Lower lobe of right lung (tissue), 2 donors: Measurements from ENCODE around the gene LASP1. TPM values are rescaled to one million over a fixed set of nuclear protein-coding genes. Genes with fewer than 3 reads are reported as not detected.

ENCODE experiments used
- ATAC-seq, 2 donors: fragments of 200-7000 bp; cut with Tn5 transposase; one replicate each; pipeline ENCODE4 v1.9.1; 2020 to 2022; ENCODE audit warnings: mild to moderate bottlenecking in 2 of 2, moderate library complexity in 2 of 2
- DNase-seq: peaks from one replicate; pipeline ENCODE4 v3.0.0-alpha.2; 2020
- H3K27ac ChIP-seq: fragments of 200-600 bp; one replicate; pipeline ENCODE4 v1.8.0; 2022
- H3K27me3 ChIP-seq: fragments of 200-600 bp; one replicate; pipeline ENCODE4 v1.8.0; 2022; ENCODE audit warnings: low read depth
- H3K36me3 ChIP-seq: fragments of 200-600 bp; one replicate; pipeline ENCODE4 v1.8.0; 2022; ENCODE audit warnings: mild to moderate bottlenecking
- H3K4me1 ChIP-seq: fragments of 200-600 bp; one replicate; pipeline ENCODE4 v1.8.0; 2022
- H3K4me3 ChIP-seq: fragments of 200-600 bp; one replicate; pipeline ENCODE4 v1.8.0; 2022; ENCODE audit warnings: mild to moderate bottlenecking
- H3K9me3 ChIP-seq: fragments of 200-600 bp; one replicate; pipeline ENCODE4 v1.8.0; 2022
- CTCF ChIP-seq: fragments of 200-600 bp; IDR thresholded peaks from one replicate; pipeline ENCODE4 v1.8.0; 2022; ENCODE audit warnings: antibody characterized with exemption, mild to moderate bottlenecking
- intact Hi-C: fragments of 100-400 bp; cut with DNase I; formaldehyde crosslinking; loops from one replicate; pipeline ENCODE4 v1.11.0; 2022
- total RNA-seq: library from RNA; stranded (reverse); fragmentation: NEBNext Ultra II Directional; extraction: Animal tissue kit (Norgen Biotek cat#: 25700); gene quantifications from one replicate; pipeline ENCODE4 v1.2.1, GENCODE V29; 2021
- donor health status: DM: no; HTN: yes; CAD: no; lungs with severe emphysema.

LASP1 gene
- total RNA-seq, 1 donor from 2014 or later: 158 TPM

- H3K27ac ChIP-seq: no peak overlapping the region
- H3K4me1 ChIP-seq: peaks cover 30% of the 10 kb centered on the region
- peaks cover 78% of the 10 kb centered on the region for H3K36me3 ChIP-seq
Observed at GRCh38 chr17:38916771-38917170, 46.9 kb downstream of the LASP1 start.

GRCh38 chr17:38917259-38917658, 47.4 kb downstream of the LASP1 start:
- DNase-seq: no peak

More at GRCh38 chr17:38916771-38917170, 46.9 kb downstream of the LASP1 start:
- DNase-seq (no peak), ATAC-seq (no peak)
- no peaks in the 10 kb centered on the region for H3K9me3 ChIP-seq
- no peaks in the 10 kb centered on the region for H3K27me3 ChIP-seq
- no peak overlapping the region for H3K4me3 ChIP-seq
- TF ChIP-seq CTCF: no peak
- intact Hi-C loops: no loop called here

GRCh38 chr17:38918129-38918913, 48.5 kb downstream of the LASP1 start:
- Histone ChIP-seq H3K36me3 (peaks cover 74% of the 10 kb centered on the region), H3K27ac (no peak overlapping the region), H3K9me3 (no peaks in the 10 kb centered on the region), H3K27me3 (no peaks in the 10 kb centered on the region), H3K4me1 (peaks cover 30% of the 10 kb centered on the region), H3K4me3 (no peak overlapping the region)
- no peak for ATAC-seq
- intact Hi-C loops: no loop called here
- no peak for TF ChIP-seq CTCF
- no peak for DNase-seq

More at GRCh38 chr17:38917259-38917658, 47.4 kb downstream of the LASP1 start:
- no peak overlapping the region for H3K4me3 ChIP-seq
- peaks cover 30% of the 10 kb centered on the region for H3K4me1 ChIP-seq
- no peak for TF ChIP-seq CTCF
- H3K36me3 ChIP-seq: peaks cover 78% of the 10 kb centered on the region
- no peak overlapping the region for H3K27ac ChIP-seq
- H3K9me3 ChIP-seq: no peaks in the 10 kb centered on the region
- ATAC-seq: no peak
- no peaks in the 10 kb centered on the region for H3K27me3 ChIP-seq
- intact Hi-C loops: no loop called here

GRCh38 chr17:38918916-38919315, 49.1 kb downstream of the LASP1 start:
- Histone ChIP-seq H3K4me1 (peaks cover 33% of the 10 kb centered on the region), H3K27me3 (no peaks in the 10 kb centered on the region), H3K27ac (no peak overlapping the region), H3K36me3 (peaks cover 68% of the 10 kb centered on the region), H3K9me3 (no peaks in the 10 kb centered on the region), H3K4me3 (no peak overlapping the region)
- no peak for TF ChIP-seq CTCF
- ATAC-seq (no peak), DNase-seq (no peak)
- intact Hi-C loops: no loop called here

GRCh38 chr17:38919316-38920078, 49.6 kb downstream of the LASP1 start:
- Histone ChIP-seq H3K4me1 (peaks cover 30% of the 10 kb centered on the region), H3K9me3 (no peaks in the 10 kb centered on the region), H3K27me3 (no peaks in the 10 kb centered on the region), H3K4me3 (no peak overlapping the region), H3K27ac (no peak overlapping the region), H3K36me3 (peaks cover 62% of the 10 kb centered on the region)
- intact Hi-C loops: no loop called here
- ATAC-seq (no peak), DNase-seq (no peak)
- TF ChIP-seq CTCF: no peak
